IPS DF 6.9 (cell line): Measurements from ENCODE around the gene CCNJ.
"Not testable (repeated sequence)": the region's sequence is repeated elsewhere in the genome, so short reads cannot be mapped to it uniquely, and the experiment has no call there.

Source experiments
- DNase-seq: peaks from one replicate; pipeline ENCODE4 v3.0.0-alpha.2; 2013; ENCODE audit warnings: low read depth, low spot score
- H3K27ac ChIP-seq: one replicate; pipeline ENCODE4 v1.5.1; 2013; ENCODE audit warnings: low read length, control low read depth
- H3K27me3 ChIP-seq: 2 replicates; pipeline ENCODE4 v1.6.1; 2013; ENCODE audit warnings: mild to moderate bottlenecking, low read length; ENCODE audit not compliant: control insufficient read depth, insufficient read depth
- H3K36me3 ChIP-seq: 2 replicates; pipeline ENCODE4 v1.6.1; 2013; ENCODE audit warnings: low read length; ENCODE audit not compliant: control insufficient read depth, insufficient read depth
- H3K4me1 ChIP-seq: 2 replicates; pipeline ENCODE4 v1.6.1; 2013; ENCODE audit warnings: low read length; ENCODE audit not compliant: control insufficient read depth, insufficient read depth
- H3K4me3 ChIP-seq: 2 replicates; pipeline ENCODE4 v1.5.1; 2013; ENCODE audit warnings: mild to moderate bottlenecking, low read length
- H3K9me3 ChIP-seq: 2 replicates; pipeline ENCODE4 v1.6.1; 2013; ENCODE audit warnings: low read length, inconsistent platforms; ENCODE audit not compliant: control insufficient read depth, insufficient read depth
- WGBS: extraction: QIAGEN DNeasy Blood & Tissue Kit; methylation state at CpG from one replicate; pipeline ENCODE4 v1.1.7; 2013; ENCODE audit warnings: mixed read lengths, missing lambda C conversion rate; ENCODE audit not compliant: insufficient read length, insufficient coverage; 5-methylcytosine and 5-hydroxymethylcytosine counted together

CCNJ gene

GRCh38 chr10:96034625-96035024, 8.8 kb upstream of the CCNJ start:
- H3K36me3 ChIP-seq = no peaks in the 10 kb centered on the region
- DNase-seq = no peak
- H3K4me1 ChIP-seq = no peaks in the 10 kb centered on the region
- no peaks in the 10 kb centered on the region for H3K9me3 ChIP-seq
- no peak overlapping the region for H3K4me3 ChIP-seq
- no peak overlapping the region for H3K27ac ChIP-seq
- whole genome bisulfite sequencing = no CpG with 5 or more reads among the region's 1 CpG
- H3K27me3 ChIP-seq = no peaks in the 10 kb centered on the region

- no peaks in the 10 kb centered on the region for H3K9me3 ChIP-seq
- no peak overlapping the region for H3K4me3 ChIP-seq
- H3K4me1 ChIP-seq = no peaks in the 10 kb centered on the region
- H3K27me3 ChIP-seq = no peaks in the 10 kb centered on the region; the same call in none of the 2 replicates
- H3K36me3 ChIP-seq = no peaks in the 10 kb centered on the region
- no peak overlapping the region for H3K27ac ChIP-seq
- no CpG with 5 or more reads among the region's 4 CpGs for WGBS
- no peak for DNase-seq
Measured at GRCh38 chr10:96038476-96039387, 4.7 kb upstream of the CCNJ start.

GRCh38 chr10:96041146-96041545, 2.2 kb upstream of the CCNJ start:
- Histone ChIP-seq H3K4me3 (no peak overlapping the region), H3K27me3 (no peaks in the 10 kb centered on the region; the same call in none of the 2 replicates), H3K36me3 (no peaks in the 10 kb centered on the region), H3K27ac (no peak overlapping the region), H3K9me3 (no peaks in the 10 kb centered on the region), H3K4me1 (no peaks in the 10 kb centered on the region; the same call in 1 of the 2 replicates)
- DNase-seq = no peak
- WGBS = no CpG with 5 or more reads among the region's 11 CpGs

GRCh38 chr10:96043893-96044715, 721 bp downstream of the CCNJ start:
- no CpG with 5 or more reads among the region's 58 CpGs for WGBS
- H3K9me3 ChIP-seq = no peaks in the 10 kb centered on the region
- no peak for DNase-seq
- H3K4me3 ChIP-seq = peak overlapping the region; percentile 75
- H3K36me3 ChIP-seq = no peaks in the 10 kb centered on the region
- no peak overlapping the region for H3K27ac ChIP-seq
- H3K27me3 ChIP-seq = no peaks in the 10 kb centered on the region; the same call in none of the 2 replicates
- H3K4me1 ChIP-seq = no peaks in the 10 kb centered on the region; the same call in 1 of the 2 replicates

GRCh38 chr10:96044736-96045135, 1.4 kb downstream of the CCNJ start:
- no CpG with 5 or more reads among the region's 8 CpGs for WGBS

GRCh38 chr10:96046546-96046945, 3.2 kb downstream of the CCNJ start:
- Histone ChIP-seq H3K36me3 (no peaks in the 10 kb centered on the region), H3K4me3 (no peak overlapping the region), H3K27ac (no peak overlapping the region), H3K4me1 (no peaks in the 10 kb centered on the region; the same call in 1 of the 2 replicates), H3K27me3 (no peaks in the 10 kb centered on the region; the same call in none of the 2 replicates), H3K9me3 (no peaks in the 10 kb centered on the region)
- DNase-seq = no peak
- no CpG with 5 or more reads among the region's 1 CpG for WGBS

More at GRCh38 chr10:96044736-96045135, 1.4 kb downstream of the CCNJ start:
- H3K27me3 ChIP-seq = no peaks in the 10 kb centered on the region; the same call in none of the 2 replicates
- peak overlapping the region; percentile 75; the same call in 1 of the 2 replicates for H3K4me3 ChIP-seq
- no peaks in the 10 kb centered on the region for H3K36me3 ChIP-seq
- H3K9me3 ChIP-seq = no peaks in the 10 kb centered on the region
- no peak for DNase-seq
- no peak overlapping the region for H3K27ac ChIP-seq
- H3K4me1 ChIP-seq = no peaks in the 10 kb centered on the region; the same call in 1 of the 2 replicates

- DNase-seq = no peak
- Histone ChIP-seq H3K4me3 (no peak overlapping the region), H3K27me3 (no peaks in the 10 kb centered on the region; the same call in none of the 2 replicates), H3K27ac (no peak overlapping the region), H3K4me1 (no peaks in the 10 kb centered on the region; the same call in 1 of the 2 replicates), H3K9me3 (no peaks in the 10 kb centered on the region), H3K36me3 (no peaks in the 10 kb centered on the region)
- no CpG with 5 or more reads among the region's 4 CpGs for WGBS
Measured at GRCh38 chr10:96047004-96047649, 3.7 kb downstream of the CCNJ start.

GRCh38 chr10:96047925-96048324, 4.5 kb downstream of the CCNJ start:
- not testable (repeated sequence) for H3K36me3 ChIP-seq, H3K4me3 ChIP-seq, H3K27ac ChIP-seq, DNase-seq, H3K27me3 ChIP-seq, H3K9me3 ChIP-seq, H3K4me1 ChIP-seq
- WGBS = no CpG with 5 or more reads among the region's 3 CpGs

GRCh38 chr10:96049340-96049739, 6.0 kb downstream of the CCNJ start:
- Histone ChIP-seq H3K4me3 (no peak overlapping the region), H3K9me3 (no peaks in the 10 kb centered on the region), H3K27ac (no peak overlapping the region), H3K27me3 (no peaks in the 10 kb centered on the region), H3K4me1 (no peaks in the 10 kb centered on the region; the same call in 1 of the 2 replicates), H3K36me3 (no peaks in the 10 kb centered on the region)
- no peak for DNase-seq
- WGBS = no CpG with 5 or more reads among the region's 2 CpGs

GRCh38 chr10:96053985-96054384, 10.6 kb downstream of the CCNJ start:
- Histone ChIP-seq H3K27ac (no peak overlapping the region), H3K4me3 (no peak overlapping the region), H3K36me3 (peaks cover 16% of the 10 kb centered on the region; the same call in 1 of the 2 replicates), H3K9me3 (no peaks in the 10 kb centered on the region), H3K27me3 (no peaks in the 10 kb centered on the region), H3K4me1 (no peaks in the 10 kb centered on the region)
- no peak for DNase-seq
- no CpG with 5 or more reads among the region's 2 CpGs for WGBS
